Measurements from ENCODE around the gene EXOC6B.

DNA sequence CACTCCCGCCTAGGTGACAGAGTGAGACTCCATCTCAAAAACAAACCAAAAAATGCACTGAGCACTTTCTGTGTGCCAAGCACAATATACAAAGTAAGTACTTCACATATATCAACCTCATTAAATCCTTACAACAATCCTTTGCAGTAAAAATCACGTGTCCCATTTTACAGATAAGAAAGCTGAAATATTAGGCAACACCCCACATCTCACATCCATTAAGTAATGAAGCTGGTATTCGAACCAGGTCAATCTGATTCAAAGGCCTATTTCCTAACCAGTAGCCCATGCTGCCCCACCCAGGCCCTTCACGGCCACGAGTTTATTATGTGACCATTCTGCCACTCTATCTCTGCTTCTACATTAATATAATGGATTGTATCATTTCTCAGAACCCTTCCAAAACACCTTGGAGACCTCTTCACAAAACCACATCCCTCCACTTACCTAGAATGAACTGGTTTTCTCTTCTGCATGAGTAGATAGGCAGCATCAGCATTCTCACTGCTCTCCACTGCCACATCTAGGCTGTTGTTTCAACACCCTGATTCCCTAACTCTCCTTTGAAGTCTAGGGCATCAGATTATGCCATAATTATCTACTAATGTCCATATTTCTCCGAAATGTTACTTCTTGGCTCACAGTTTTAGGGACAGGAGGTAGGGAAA is 3.1 kb upstream of the EXOC6B start:
- TF ChIP-seq, protein P1, sequence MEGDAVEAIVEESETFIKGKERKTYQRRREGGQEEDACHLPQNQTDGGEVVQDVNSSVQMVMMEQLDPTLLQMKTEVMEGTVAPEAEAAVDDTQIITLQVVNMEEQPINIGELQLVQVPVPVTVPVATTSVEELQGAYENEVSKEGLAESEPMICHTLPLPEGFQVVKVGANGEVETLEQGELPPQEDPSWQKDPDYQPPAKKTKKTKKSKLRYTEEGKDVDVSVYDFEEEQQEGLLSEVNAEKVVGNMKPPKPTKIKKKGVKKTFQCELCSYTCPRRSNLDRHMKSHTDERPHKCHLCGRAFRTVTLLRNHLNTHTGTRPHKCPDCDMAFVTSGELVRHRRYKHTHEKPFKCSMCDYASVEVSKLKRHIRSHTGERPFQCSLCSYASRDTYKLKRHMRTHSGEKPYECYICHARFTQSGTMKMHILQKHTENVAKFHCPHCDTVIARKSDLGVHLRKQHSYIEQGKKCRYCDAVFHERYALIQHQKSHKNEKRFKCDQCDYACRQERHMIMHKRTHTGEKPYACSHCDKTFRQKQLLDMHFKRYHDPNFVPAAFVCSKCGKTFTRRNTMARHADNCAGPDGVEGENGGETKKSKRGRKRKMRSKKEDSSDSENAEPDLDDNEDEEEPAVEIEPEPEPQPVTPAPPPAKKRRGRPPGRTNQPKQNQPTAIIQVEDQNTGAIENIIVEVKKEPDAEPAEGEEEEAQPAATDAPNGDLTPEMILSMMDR (IDR thresholded peaks at IDR 0.05), result no peak
- no peak for TF ChIP-seq POLR2A (IDR thresholded peaks at IDR 0.05)
